Endodermal cell (in vitro differentiated cells): ENCODE results near the gene DGLUCY. TPM values are rescaled to one million over a fixed set of nuclear protein-coding genes. Genes with fewer than 3 reads are reported as not detected.

Source experiments
- DNase-seq: peaks from one replicate; pipeline ENCODE4 v3.0.0-alpha.2; 2017
- H3K27ac ChIP-seq: 2 replicates; pipeline ENCODE4 v1.5.1; 2013; ENCODE audit warnings: mild to moderate bottlenecking, low read depth, low read length, moderate library complexity
- H3K27me3 ChIP-seq: 2 replicates; pipeline ENCODE4 v1.6.1; 2013; ENCODE audit warnings: mild to moderate bottlenecking, low read length, moderate library complexity; ENCODE audit not compliant: insufficient read depth, control insufficient read depth, poor library complexity, severe bottlenecking
- H3K36me3 ChIP-seq: 2 replicates; pipeline ENCODE4 v1.7.0; 2013; ENCODE audit warnings: mild to moderate bottlenecking, low read length, moderate library complexity; ENCODE audit not compliant: control insufficient read depth, insufficient read depth
- H3K4me1 ChIP-seq: one replicate; pipeline ENCODE4 v1.7.0; 2013; ENCODE audit warnings: low read length; ENCODE audit not compliant: control insufficient read depth, insufficient read depth
- H3K4me3 ChIP-seq: 2 replicates; pipeline ENCODE4 v1.5.1; 2013; ENCODE audit warnings: mild to moderate bottlenecking, low read length, moderate library complexity
- H3K9ac ChIP-seq: 2 replicates; pipeline ENCODE4 v1.6.1; 2013; ENCODE audit warnings: mild to moderate bottlenecking, low read length, moderate library complexity; ENCODE audit not compliant: poor library complexity, severe bottlenecking; ENCODE audit errors: extremely low read depth
- H3K9me3 ChIP-seq: 2 replicates; pipeline ENCODE4 v1.6.1; 2013; ENCODE audit warnings: mild to moderate bottlenecking, low read length, moderate library complexity; ENCODE audit not compliant: control insufficient read depth
- H3K27ac Mint-ChIP-seq: 2 replicates; pipeline ENCODE4 v1.8.0; 2020; ENCODE audit warnings: mixed read lengths
- H3K27me3 Mint-ChIP-seq: 2 replicates; pipeline ENCODE4 v1.8.0; 2021; ENCODE audit warnings: mild to moderate bottlenecking, mixed read lengths; ENCODE audit not compliant: insufficient read depth
- H3K36me3 Mint-ChIP-seq: 2 replicates; pipeline ENCODE4 v1.8.0; 2020; ENCODE audit warnings: low read depth, mixed read lengths
- H3K4me1 Mint-ChIP-seq: 2 replicates; pipeline ENCODE4 v1.8.0; 2020; ENCODE audit warnings: mixed read lengths
- H3K4me3 Mint-ChIP-seq: 2 replicates; pipeline ENCODE4 v1.8.0; 2020; ENCODE audit warnings: mild to moderate bottlenecking, moderate library complexity, mixed read lengths
- H3K9me3 Mint-ChIP-seq: 2 replicates; pipeline ENCODE4 v1.8.0; 2020; ENCODE audit warnings: mild to moderate bottlenecking, mixed read lengths
- WGBS, 2 experiments: methylation state at CpG; one replicate each; pipeline versions ENCODE4 v1.1.5 to v1.1.7; 2013; ENCODE audit warnings: missing lambda C conversion rate in 2 of 2, mixed read lengths in 1 of 2; ENCODE audit not compliant: insufficient coverage in 1 of 2, insufficient read length in 1 of 2; 5-methylcytosine and 5-hydroxymethylcytosine counted together
- total RNA-seq, 2 donors: library from RNA; stranded (reverse); fragmentation: NEBNext Ultra II Directional in 1 of 2; extraction: Animal tissue kit (Norgen Biotek cat#: 25700) in 1 of 2; gene quantifications; 2 replicates in 1 of 2; 3 replicates in 1 of 2; pipeline ENCODE4 v1.2.1, GENCODE V29; 2021
- TF ChIP-seq, protein P1 (sequence below): fragments of 200-600 bp; sonication (generic); conservative IDR thresholded peaks from 2 replicates; pipeline ENCODE4 v1.5.0; 2021; ENCODE audit warnings: antibody characterized with exemption, mild to moderate bottlenecking

DGLUCY gene
- total RNA-seq, 2 donors from 2014 or later, result 26.7 to 33.9 TPM

DNA sequence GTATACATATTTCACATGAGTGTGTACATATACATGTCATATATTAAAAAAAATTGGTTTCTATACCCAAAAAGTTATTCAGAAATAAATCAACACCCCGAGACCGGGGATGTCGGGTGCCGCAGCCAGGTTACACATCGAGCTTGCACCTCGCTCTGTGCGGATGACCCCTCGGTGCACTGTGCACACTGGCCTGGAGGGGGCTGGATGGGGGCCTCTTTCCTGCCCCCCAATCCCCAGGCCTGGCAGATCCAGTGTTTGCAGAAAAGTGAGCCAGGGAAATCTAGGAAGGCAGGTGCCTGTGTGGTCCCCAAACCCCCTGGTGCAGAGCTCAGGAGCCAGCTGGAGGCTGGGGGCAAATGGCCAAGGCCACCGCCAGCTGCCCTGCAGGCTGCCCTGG, 157.8 kb downstream of the DGLUCY start:
- TF ChIP-seq, protein P1, sequence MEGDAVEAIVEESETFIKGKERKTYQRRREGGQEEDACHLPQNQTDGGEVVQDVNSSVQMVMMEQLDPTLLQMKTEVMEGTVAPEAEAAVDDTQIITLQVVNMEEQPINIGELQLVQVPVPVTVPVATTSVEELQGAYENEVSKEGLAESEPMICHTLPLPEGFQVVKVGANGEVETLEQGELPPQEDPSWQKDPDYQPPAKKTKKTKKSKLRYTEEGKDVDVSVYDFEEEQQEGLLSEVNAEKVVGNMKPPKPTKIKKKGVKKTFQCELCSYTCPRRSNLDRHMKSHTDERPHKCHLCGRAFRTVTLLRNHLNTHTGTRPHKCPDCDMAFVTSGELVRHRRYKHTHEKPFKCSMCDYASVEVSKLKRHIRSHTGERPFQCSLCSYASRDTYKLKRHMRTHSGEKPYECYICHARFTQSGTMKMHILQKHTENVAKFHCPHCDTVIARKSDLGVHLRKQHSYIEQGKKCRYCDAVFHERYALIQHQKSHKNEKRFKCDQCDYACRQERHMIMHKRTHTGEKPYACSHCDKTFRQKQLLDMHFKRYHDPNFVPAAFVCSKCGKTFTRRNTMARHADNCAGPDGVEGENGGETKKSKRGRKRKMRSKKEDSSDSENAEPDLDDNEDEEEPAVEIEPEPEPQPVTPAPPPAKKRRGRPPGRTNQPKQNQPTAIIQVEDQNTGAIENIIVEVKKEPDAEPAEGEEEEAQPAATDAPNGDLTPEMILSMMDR, result peak; percentile 22
- Histone ChIP-seq H3K4me3 (no peak overlapping the region), H3K9ac (no peak overlapping the region), H3K9me3 (no peaks in the 10 kb centered on the region), H3K27me3 (no peaks in the 10 kb centered on the region), H3K4me1 (no peaks in the 10 kb centered on the region), H3K36me3 (peaks cover 15% of the 10 kb centered on the region), H3K27ac (no peak overlapping the region)
- Mint-ChIP-seq H3K36me3 (peaks cover 28% of the 10 kb centered on the region), H3K27ac (no peak overlapping the region), H3K27me3 (no peaks in the 10 kb centered on the region), H3K4me3 (no peak overlapping the region), H3K4me1 (no peaks in the 10 kb centered on the region), H3K9me3 (no peaks in the 10 kb centered on the region)
- WGBS, 2 experiments, result 97 to 100% methylated on average over 3 to 9 of the region's 9 CpGs
- no peak for DNase-seq

GRCh38 chr14:91272341-91273272, 158.7 kb downstream of the DGLUCY start:
- Histone ChIP-seq H3K27me3 (no peaks in the 10 kb centered on the region), H3K27ac (peak overlapping the region; percentile 6), H3K9ac (no peak overlapping the region), H3K4me3 (no peak overlapping the region), H3K36me3 (peaks cover 22% of the 10 kb centered on the region), H3K9me3 (no peaks in the 10 kb centered on the region), H3K4me1 (no peaks in the 10 kb centered on the region)
- no peaks in the 10 kb centered on the region for H3K9me3 Mint-ChIP-seq
- no peak overlapping the region for H3K4me3 Mint-ChIP-seq
- H3K27ac Mint-ChIP-seq, result peak overlapping the region; percentile 65
- TF ChIP-seq, protein P1, result no peak
- 94 to 98% methylated on average over 10 to 43 of the region's 43 CpGs for WGBS, 2 experiments
- H3K4me1 Mint-ChIP-seq, result no peaks in the 10 kb centered on the region
- no peaks in the 10 kb centered on the region for H3K27me3 Mint-ChIP-seq
- peaks cover 37% of the 10 kb centered on the region for H3K36me3 Mint-ChIP-seq
- no peak for DNase-seq

DNA sequence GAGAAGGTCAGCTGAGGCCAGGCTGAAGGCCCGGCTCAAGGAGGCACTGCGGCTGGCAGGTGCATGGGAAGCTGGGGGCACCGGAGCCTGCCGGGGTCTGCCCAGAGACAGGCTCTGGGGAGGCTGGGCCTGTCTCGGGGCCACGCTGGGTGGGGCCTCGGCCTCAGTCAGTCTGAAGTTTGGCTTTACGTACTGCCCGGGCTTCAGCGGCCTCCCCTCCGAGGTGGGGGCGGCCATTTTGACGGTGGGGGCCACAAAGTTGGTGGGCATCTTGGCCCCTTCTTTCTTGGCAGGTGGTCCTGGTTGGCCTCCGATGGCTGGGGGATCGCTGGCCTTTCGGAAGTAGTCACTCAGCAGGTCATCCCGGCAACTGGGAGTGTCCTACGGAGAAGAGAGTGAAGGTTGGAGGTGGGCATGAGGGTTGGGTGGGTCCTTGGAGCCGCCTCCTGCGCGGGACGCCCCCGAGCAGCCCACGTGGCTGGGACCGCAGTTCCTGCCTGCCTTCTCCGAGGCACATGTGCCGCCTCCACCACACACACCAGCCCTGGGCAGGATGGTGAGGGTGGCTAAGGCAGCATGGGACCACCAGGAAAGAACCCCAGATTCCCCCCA, 159.5 kb downstream of the DGLUCY start:
- H3K27ac Mint-ChIP-seq, result no peak overlapping the region
- H3K27me3 ChIP-seq, result no peaks in the 10 kb centered on the region
- 93 to 96% methylated on average over 11 to 27 of the region's 27 CpGs for WGBS, 2 experiments
- no peaks in the 10 kb centered on the region for H3K9me3 ChIP-seq
- H3K9me3 Mint-ChIP-seq, result no peaks in the 10 kb centered on the region
- TF ChIP-seq, protein P1, result no peak
- DNase-seq, result no peak
- no peak overlapping the region for H3K27ac ChIP-seq
- H3K36me3 ChIP-seq, result peaks cover 24% of the 10 kb centered on the region
- no peaks in the 10 kb centered on the region for H3K4me1 ChIP-seq
- no peaks in the 10 kb centered on the region for H3K4me1 Mint-ChIP-seq
- no peak overlapping the region for H3K9ac ChIP-seq
- H3K4me3 ChIP-seq, result no peak overlapping the region
- no peak overlapping the region for H3K4me3 Mint-ChIP-seq
- peaks cover 42% of the 10 kb centered on the region for H3K36me3 Mint-ChIP-seq
- H3K27me3 Mint-ChIP-seq, result no peaks in the 10 kb centered on the region
